Activated T-helper 1 cell treated with anti-CD3 and anti-CD28 coated beads, Interleukin-12 subunit alpha, Interleukin-12 subunit beta, Interleukin-2, Interleukin-4 antibody, amounts not matched to agents 30 ng/mL and 10 ng/mL and 1 ng/mL, durations not matched to agents 14 hours and 24 hours and 36 hours (primary cell): ENCODE results near the gene GABRP. TPM values are rescaled to one million over a fixed set of nuclear protein-coding genes. Genes with fewer than 3 reads are reported as not detected.
"Not testable (repeated sequence)": the region's sequence is repeated elsewhere in the genome, so short reads cannot be mapped to it uniquely, and the experiment has no call there.

ENCODE experiments used
- DNase-seq: peaks from one replicate; pipeline ENCODE4 v3.0.0; 2021; ENCODE audit warnings: low spot score
- H3K27ac Mint-ChIP-seq: one replicate; pipeline ENCODE4 v1.8.0; 2021; ENCODE audit warnings: mild to moderate bottlenecking, mixed read lengths
- H3K27me3 Mint-ChIP-seq: one replicate; pipeline ENCODE4 v1.8.0; 2022; ENCODE audit warnings: mild to moderate bottlenecking, moderate library complexity, mixed read lengths; ENCODE audit not compliant: insufficient read depth
- H3K36me3 Mint-ChIP-seq: one replicate; pipeline ENCODE4 v1.8.0; 2021; ENCODE audit warnings: low read depth, mixed read lengths
- H3K4me1 Mint-ChIP-seq: one replicate; pipeline ENCODE4 v1.8.0; 2021; ENCODE audit warnings: low read depth, mixed read lengths
- H3K4me3 Mint-ChIP-seq: one replicate; pipeline ENCODE4 v1.8.0; 2021; ENCODE audit warnings: mild to moderate bottlenecking, moderate library complexity, mixed read lengths
- H3K9me3 Mint-ChIP-seq: one replicate; pipeline ENCODE4 v1.8.0; 2021; ENCODE audit warnings: mixed read lengths
- intact Hi-C: fragments of 100-400 bp; cut with micrococcal nuclease; formaldehyde crosslinking; loops from one replicate; pipeline ENCODE4 v1.15.1; 2024
- total RNA-seq: library from RNA; stranded (reverse); gene quantifications from 2 replicates; pipeline ENCODE4 v1.2.3, GENCODE V29; 2022

The GABRP gene
- total RNA-seq, 1 donor from 2014 or later, result not detected

DNA sequence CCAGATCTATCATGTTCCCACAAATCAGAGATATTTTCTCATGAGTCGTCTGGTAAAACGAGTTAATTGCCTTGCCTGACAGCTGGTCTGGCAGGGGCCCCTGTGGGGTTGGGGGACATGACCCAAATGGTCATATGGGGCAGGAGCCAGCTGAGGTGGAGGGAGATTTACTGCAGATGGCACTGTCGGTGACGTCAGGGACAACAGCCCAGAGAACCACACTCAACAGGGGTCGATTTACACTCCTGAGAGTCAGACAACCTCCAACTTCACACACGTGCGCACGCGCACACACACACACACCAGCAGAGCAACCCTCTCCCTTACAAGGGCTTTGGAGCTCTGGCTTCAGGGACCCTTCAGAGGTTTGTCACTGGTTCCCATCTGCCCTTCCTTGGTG is 23.4 kb upstream of the GABRP start:
- H3K27me3 Mint-ChIP-seq, result peaks cover 6% of the 10 kb centered on the region
- DNase-seq, result no peak
- H3K9me3 Mint-ChIP-seq, result no peaks in the 10 kb centered on the region
- no peak overlapping the region for H3K4me3 Mint-ChIP-seq
- intact Hi-C loops, result no loop called here
- H3K36me3 Mint-ChIP-seq, result no peaks in the 10 kb centered on the region
- H3K27ac Mint-ChIP-seq, result no peak overlapping the region
- H3K4me1 Mint-ChIP-seq, result no peaks in the 10 kb centered on the region

- intact Hi-C loops, result no loop called here
- H3K27me3 Mint-ChIP-seq, result peaks cover 6% of the 10 kb centered on the region
- H3K4me3 Mint-ChIP-seq, result no peak overlapping the region
- H3K9me3 Mint-ChIP-seq, result no peaks in the 10 kb centered on the region
- no peak overlapping the region for H3K27ac Mint-ChIP-seq
- no peak for DNase-seq
- no peaks in the 10 kb centered on the region for H3K36me3 Mint-ChIP-seq
- no peaks in the 10 kb centered on the region for H3K4me1 Mint-ChIP-seq
Measured at GRCh38 chr5:170761048-170761707, 22.3 kb upstream of the GABRP start.

DNA sequence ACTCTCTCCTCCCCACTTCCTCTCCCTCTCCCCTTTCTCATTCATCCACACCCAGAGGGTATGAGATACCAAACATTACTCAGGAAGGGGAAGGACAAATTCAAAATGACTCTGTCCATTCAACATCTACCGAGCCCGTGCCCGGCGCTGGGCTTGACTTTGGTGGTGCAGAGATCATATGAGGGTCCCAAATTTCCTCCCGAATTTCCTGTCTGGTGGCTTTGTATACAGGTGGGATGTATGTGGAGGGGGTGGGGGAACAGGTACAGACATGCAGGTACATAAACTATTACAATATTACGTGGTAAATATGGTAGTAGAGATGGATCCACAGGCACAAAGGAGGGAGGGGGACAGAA is 21.8 kb upstream of the GABRP start:
- Mint-ChIP-seq H3K36me3 (no peaks in the 10 kb centered on the region), H3K27ac (no peak overlapping the region), H3K9me3 (no peaks in the 10 kb centered on the region), H3K4me3 (no peak overlapping the region), H3K27me3 (peaks cover 6% of the 10 kb centered on the region), H3K4me1 (no peaks in the 10 kb centered on the region)
- intact Hi-C loops, result no loop called here
- DNase-seq, result no peak

DNA sequence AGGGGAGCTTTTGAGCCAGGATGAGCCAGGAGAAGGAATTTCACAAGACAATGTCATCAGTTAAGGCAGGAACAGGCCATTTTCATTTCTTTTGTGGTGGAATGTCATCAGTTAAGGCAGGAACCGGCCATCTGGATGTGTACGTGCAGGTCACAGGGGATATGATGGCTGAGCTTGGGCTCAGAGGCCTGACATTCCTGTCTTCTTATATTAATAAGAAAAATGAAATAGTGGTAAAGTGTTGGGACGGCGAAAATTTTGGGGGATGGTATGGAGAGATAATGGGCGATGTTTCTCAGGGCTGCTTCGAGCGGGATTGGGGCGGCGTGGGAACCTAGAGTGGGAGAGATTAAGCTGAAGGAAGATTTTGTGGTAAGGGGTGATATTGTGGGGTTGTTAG is 21.2 kb upstream of the GABRP start:
- H3K36me3 Mint-ChIP-seq, H3K9me3 Mint-ChIP-seq, H3K27ac Mint-ChIP-seq, intact Hi-C loops, H3K27me3 Mint-ChIP-seq, DNase-seq, H3K4me1 Mint-ChIP-seq, H3K4me3 Mint-ChIP-seq: not testable (repeated sequence)

- DNase-seq, H3K36me3 Mint-ChIP-seq, H3K9me3 Mint-ChIP-seq, H3K4me1 Mint-ChIP-seq, intact Hi-C loops, H3K27me3 Mint-ChIP-seq, H3K4me3 Mint-ChIP-seq, H3K27ac Mint-ChIP-seq: not testable (repeated sequence)
Measured at GRCh38 chr5:170765868-170766267, 17.7 kb upstream of the GABRP start.

GRCh38 chr5:170769246-170769645 is 14.3 kb upstream of the GABRP start:
- H3K27me3 Mint-ChIP-seq, result peaks cover 2% of the 10 kb centered on the region
- H3K4me3 Mint-ChIP-seq, result no peak overlapping the region
- intact Hi-C loops, result no loop called here
- no peak overlapping the region for H3K27ac Mint-ChIP-seq
- DNase-seq, result no peak
- no peaks in the 10 kb centered on the region for H3K9me3 Mint-ChIP-seq
- no peaks in the 10 kb centered on the region for H3K4me1 Mint-ChIP-seq
- H3K36me3 Mint-ChIP-seq, result no peaks in the 10 kb centered on the region

- intact Hi-C loops, result no loop called here
- Mint-ChIP-seq H3K36me3 (no peaks in the 10 kb centered on the region), H3K27ac (no peak overlapping the region)
Measured at GRCh38 chr5:170769898-170770416, 13.6 kb upstream of the GABRP start.

DNA sequence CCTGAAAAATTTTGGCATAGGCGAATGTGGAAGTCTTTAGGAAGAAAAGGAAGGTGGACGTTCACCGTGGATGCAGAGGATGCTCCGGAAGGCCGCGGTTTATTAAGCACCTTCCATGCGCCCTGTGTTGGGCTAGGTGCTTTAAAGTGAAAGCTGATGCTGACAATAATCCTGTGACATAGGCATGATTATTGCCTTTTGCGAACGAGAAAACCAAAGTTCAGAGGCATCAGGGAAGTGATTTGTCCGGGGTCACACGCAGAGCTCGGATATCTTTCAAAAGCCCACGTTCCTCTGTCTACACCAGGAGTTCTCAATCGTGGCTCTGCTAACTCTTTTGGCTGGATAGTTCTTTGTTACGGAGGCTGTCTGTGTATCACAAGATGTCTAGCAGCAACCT is 12.0 kb upstream of the GABRP start:
- intact Hi-C loops, result no loop called here
- Mint-ChIP-seq H3K27ac (no peak overlapping the region), H3K9me3 (no peaks in the 10 kb centered on the region), H3K4me1 (no peaks in the 10 kb centered on the region), H3K36me3 (no peaks in the 10 kb centered on the region), H3K4me3 (no peak overlapping the region), H3K27me3 (peaks cover 2% of the 10 kb centered on the region)
- DNase-seq, result no peak

More at GRCh38 chr5:170769898-170770416, 13.6 kb upstream of the GABRP start:
- H3K4me1 Mint-ChIP-seq, result no peaks in the 10 kb centered on the region
- peaks cover 2% of the 10 kb centered on the region for H3K27me3 Mint-ChIP-seq
- H3K4me3 Mint-ChIP-seq, result no peak overlapping the region
- DNase-seq, result no peak
- H3K9me3 Mint-ChIP-seq, result no peaks in the 10 kb centered on the region

DNA sequence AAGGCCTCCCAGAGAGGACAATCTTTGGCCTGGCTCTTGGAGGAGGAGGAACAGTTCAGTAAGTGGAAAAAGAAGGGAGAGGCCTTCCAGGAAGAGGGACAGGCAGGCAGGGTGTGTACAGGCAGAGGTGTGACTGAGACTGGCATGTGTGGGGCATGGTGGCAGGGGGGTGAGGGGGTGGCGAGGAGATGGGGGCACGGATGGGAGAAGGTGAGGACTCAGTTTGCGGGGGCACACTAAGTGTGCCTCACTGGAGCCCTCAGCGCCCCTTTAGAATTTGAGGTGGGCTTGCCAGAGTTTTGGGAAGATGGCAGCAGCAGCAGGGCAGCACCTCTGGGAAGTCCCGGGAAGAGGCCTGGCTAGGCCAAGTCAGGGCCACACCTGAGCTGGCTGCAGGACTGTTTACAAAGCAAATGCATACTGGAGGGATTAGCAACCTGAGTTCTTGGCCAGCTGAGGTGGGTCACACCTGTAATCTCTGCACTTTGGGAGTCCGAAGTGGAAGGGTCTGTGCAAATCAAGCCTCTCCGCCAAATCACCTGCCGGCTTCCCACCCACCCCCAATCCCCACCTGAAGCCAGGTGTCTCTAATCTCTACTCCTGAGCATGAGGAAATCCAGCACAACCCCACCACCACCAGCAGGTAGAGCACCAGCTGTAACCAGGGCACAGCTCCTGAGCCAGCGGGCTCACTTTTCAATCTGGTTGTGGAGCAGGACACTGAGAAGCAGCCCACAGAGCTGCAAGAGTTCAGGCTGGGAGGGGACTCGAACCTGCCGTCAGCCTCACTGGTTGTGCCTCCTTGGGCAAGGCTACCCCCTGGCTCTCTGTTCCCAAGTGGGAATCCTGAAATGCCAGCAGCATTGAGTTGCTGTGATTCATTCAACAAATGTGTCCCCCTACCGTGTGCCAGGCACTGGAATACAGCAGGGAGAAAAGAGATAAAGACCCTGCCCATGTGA is 10.2 kb upstream of the GABRP start:
- Mint-ChIP-seq H3K4me1 (no peaks in the 10 kb centered on the region), H3K27me3 (peaks cover 2% of the 10 kb centered on the region), H3K36me3 (no peaks in the 10 kb centered on the region), H3K4me3 (no peak overlapping the region), H3K9me3 (no peaks in the 10 kb centered on the region), H3K27ac (no peak overlapping the region)
- intact Hi-C loops, result no loop called here
- no peak for DNase-seq

- DNase-seq, result no peak
- Mint-ChIP-seq H3K36me3 (no peaks in the 10 kb centered on the region), H3K9me3 (no peaks in the 10 kb centered on the region), H3K4me3 (no peak overlapping the region), H3K27ac (no peak overlapping the region), H3K4me1 (no peaks in the 10 kb centered on the region), H3K27me3 (peaks cover 1% of the 10 kb centered on the region)
- intact Hi-C loops, result no loop called here
Measured at GRCh38 chr5:170774831-170775230, 8.7 kb upstream of the GABRP start.

- no peak for DNase-seq
- peaks cover 2% of the 10 kb centered on the region for H3K27me3 Mint-ChIP-seq
- H3K9me3 Mint-ChIP-seq, result no peaks in the 10 kb centered on the region
- no peaks in the 10 kb centered on the region for H3K4me1 Mint-ChIP-seq
- no peak overlapping the region for H3K27ac Mint-ChIP-seq
- no peak overlapping the region for H3K4me3 Mint-ChIP-seq
- no peaks in the 10 kb centered on the region for H3K36me3 Mint-ChIP-seq
- intact Hi-C loops, result no loop called here
Measured at GRCh38 chr5:170781946-170782345, 1.6 kb upstream of the GABRP start.

DNA sequence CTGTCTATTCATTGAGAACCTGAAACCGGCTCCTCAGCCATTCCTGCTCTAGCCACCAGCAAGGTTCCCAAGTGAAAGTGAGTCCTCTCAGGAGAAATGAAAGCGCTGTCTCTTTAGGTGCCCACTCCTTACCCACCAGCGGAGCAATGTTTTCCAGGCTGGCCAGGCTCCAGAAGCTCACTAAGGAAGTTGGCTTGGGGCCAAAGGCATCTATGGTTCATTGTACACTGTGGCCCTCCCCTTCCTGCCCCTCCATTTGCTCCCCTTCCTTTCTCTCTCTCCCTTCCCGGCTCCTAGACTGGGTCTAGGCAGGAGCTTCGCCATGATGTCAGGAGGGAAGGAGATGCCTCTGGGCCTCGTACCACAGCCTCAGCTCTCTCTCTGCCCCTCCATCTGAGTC is 1.1 kb upstream of the GABRP start:
- Mint-ChIP-seq H3K9me3 (no peaks in the 10 kb centered on the region), H3K27me3 (peaks cover 2% of the 10 kb centered on the region), H3K36me3 (no peaks in the 10 kb centered on the region), H3K4me1 (no peaks in the 10 kb centered on the region), H3K27ac (no peak overlapping the region), H3K4me3 (no peak overlapping the region)
- intact Hi-C loops, result no loop called here
- DNase-seq, result no peak

DNA sequence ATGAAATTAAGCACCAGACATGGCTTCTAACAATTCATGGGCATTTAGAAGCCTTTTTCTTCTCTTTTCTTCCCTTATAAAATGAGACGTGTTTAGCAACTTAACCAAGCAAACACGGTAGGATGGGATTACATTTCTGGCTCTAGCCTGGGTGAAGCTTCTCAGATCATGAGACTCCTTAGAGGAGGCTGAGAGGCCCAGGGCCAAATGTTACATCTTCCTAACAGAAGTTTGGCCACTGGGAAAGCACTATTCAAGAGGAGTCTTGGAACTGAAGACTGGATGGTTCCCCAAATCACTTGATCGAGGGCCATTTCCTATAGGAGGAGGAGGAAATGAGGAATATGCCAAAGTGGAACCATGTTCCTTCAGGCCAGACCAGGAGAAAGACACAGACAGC is 1.9 kb downstream of the GABRP start:
- DNase-seq, result no peak
- Mint-ChIP-seq H3K36me3 (no peaks in the 10 kb centered on the region), H3K9me3 (no peaks in the 10 kb centered on the region), H3K4me3 (no peak overlapping the region), H3K27ac (no peak overlapping the region), H3K27me3 (peaks cover 4% of the 10 kb centered on the region), H3K4me1 (no peaks in the 10 kb centered on the region)
- intact Hi-C loops, result no loop called here
